Activated effector memory CD4-positive, alpha-beta T cell treated with anti-CD3 and anti-CD28 coated beads, Interleukin-2, amount 50 U/mL, for 16 hours (primary cell): ENCODE measurements around the gene NUDT4.
"Not testable (repeated sequence)": the region's sequence is repeated elsewhere in the genome, so short reads cannot be mapped to it uniquely, and the experiment has no call there.

ENCODE experiments used
- DNase-seq: peaks from one replicate; pipeline ENCODE4 v3.0.0-alpha.2; 2020

NUDT4 gene

GRCh38 chr12:93402333-93403311 is 24.9 kb downstream of the NUDT4 start:
- no peak for DNase-seq

DNA sequence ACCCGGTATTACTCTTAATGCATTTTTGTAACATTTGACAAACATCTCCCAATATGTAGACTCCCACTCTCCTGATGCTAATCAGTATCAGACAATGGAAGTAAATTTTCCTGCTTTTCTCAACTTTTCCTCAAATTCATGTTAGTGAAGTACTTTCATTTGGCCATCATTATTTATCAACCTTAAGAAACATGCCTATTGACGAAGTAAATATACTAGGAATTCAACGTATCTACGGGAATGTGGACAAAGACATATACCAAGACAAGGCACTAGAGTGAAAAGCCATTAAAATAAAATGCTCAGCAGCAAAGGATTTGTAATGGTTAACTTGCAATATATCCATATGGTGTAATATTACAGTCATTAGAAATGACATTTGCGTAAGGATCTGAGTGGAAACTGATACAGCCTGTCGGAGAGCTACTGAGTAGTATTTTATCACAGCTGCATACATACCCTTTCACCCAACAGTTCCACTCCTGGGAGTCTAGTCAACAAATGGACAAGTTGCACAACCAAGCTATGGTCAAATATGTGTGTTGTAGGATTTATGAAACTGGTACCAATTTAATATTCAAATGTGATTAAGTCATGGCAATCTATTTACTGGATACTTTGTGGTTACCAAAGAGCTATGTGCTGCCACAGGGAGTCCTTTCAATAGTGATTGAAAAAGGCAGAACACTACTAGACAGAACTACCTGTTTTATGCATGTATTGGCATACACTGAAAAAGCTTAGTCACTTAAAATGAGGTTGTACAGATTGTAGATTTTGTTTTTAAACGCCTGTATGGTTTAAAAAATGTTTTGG is 26.5 kb downstream of the NUDT4 start:
- no peak for DNase-seq

DNA sequence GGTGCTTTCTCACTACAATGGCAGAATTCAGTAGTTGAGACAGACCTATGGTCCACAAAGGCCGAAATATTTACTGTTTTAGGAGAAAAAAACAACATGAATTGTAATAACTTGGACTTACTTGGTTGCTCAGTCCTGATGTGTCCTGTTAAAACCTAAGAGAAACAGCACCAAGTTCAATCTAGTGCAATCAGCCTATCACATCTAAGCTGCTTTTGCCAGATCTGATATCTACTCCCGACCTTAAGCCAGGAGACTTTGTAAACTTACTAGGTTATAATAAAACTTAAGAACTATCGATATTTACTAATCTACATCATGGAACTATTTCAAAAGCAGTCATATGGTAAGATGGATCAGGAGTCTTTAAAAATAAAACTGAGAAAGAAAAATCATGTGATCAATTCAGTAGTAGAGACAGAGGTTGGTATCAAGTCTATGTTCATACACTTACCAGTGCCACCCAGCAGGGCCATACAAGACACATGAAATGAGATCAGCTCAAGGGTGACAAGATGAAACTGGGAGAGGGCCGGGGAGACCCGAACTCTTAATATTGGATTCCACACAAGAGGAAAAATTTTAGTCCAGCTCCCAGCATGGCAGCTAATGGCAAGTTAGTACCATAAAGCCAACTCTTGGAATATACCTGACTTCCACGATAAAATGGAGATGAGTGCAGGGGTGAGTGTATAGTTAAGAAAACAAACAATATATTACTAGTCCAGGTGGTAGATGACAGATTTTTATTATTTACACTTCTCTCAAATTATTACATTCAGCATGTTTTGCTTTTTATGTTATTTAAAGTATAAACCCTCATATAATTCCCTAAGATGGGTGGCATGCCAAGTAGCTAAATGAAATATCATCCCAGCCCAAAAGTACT is 27.5 kb downstream of the NUDT4 start:
- no peak for DNase-seq

DNA sequence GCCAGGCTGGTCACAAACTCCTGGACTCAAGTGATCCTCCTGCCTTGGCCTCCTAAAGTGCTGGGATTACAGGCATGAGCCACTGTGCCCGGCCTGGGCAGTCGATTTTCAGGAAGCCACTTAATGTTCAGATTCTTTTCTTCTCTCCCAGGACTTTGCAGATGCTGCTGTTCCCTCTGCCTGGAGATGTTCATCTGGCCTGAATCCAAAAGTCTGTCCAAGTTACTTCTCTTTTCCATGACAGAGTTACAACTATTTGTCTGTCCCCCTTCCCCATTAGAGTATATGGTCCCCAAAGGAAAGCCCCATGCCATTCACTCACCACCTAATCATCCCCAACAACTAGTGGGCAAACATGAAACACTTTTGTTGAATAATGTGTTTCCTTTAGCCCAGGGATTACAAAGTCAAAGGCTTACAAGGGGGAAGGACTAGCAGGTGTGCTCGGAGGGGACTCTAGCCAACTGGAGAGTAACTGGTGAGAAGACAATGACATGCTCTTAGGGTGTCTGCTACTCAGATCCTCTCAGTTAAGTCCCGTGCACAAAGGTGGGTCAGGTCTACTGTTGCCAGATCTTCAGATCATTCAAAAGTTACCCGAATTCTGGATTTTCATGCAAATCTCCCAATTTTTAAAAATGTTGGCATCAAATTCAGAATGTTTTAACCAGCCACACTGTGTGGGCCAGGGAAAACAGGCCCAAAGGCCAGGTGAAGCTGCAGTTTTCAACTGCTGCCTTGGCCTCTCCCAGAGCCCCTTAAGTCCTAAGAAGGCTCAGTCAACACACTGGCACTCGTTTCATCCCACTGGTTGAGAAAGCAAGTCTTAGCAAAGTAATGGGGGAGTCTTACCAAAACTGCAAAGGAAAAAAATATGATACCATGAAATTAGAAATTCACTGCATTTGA is 29.6 kb downstream of the NUDT4 start:
- no peak for DNase-seq

GRCh38 chr12:93407963-93408283 is 30.2 kb downstream of the NUDT4 start:
- DNase-seq: no peak

GRCh38 chr12:93408813-93409212 is 31.1 kb downstream of the NUDT4 start:
- no peak for DNase-seq

- not testable (repeated sequence) for DNase-seq
These were observed 31.8 kb downstream of the NUDT4 start for GRCh38 chr12:93409343-93410187.

- DNase-seq: not testable (repeated sequence)
These were observed 33.3 kb downstream of the NUDT4 start for GRCh38 chr12:93411060-93411459.

GRCh38 chr12:93412396-93412795 is 34.7 kb downstream of the NUDT4 start:
- not testable (repeated sequence) for DNase-seq

DNA sequence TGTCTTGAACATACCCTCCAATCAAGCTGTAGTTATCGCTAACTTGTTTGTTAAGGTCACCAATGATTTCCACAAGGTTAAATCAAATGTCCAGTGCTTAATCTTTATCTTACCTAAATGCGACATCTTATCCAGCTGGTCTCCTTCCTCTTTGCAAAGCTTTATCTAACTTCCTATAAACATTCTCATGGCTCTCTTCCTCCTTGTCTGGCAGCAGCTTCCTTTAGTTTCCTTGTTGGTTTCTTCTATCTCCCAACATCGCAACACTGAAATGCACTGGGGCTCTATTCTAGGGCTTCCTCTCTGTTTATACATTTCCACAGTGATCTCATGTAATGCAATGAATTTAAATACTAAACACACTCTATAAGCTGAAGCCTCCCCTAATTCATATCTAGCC is 35.3 kb downstream of the NUDT4 start:
- no peak for DNase-seq

DNA sequence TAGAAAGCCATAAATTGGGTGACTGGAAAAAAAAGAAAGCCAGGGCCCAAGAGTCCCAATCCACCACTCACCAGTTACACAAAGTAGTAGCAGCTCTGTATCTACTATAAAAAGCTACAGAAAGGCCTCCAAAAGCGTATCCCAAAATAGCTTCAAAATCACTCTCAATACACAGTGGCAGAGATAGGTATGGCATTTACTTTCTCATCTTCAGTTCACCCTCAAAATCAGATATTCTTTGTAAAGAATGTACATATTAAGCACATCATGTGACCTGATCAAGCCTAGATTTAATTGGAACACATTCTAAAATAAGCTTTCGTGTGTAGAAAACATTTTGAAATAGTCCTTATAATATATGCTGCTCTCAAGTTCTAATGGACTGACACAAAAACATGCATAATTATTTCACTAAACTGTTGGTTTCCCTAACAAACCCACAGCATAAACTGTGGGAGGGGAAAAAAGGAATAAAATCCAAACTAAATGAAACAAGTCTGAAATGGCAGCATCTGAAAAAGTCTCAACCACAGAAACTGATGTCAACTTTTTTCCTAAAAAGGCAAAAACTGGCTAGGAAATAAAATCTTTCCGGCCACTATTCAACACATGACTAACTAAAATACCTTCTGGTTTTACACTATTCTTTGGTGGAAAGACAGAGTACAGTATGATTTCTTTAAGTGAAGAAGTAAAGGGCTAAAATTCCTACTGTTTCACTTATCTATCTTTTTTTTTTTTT is 38.2 kb downstream of the NUDT4 start:
- no peak for DNase-seq

GRCh38 chr12:93417967-93418480 is 40.3 kb downstream of the NUDT4 start:
- DNase-seq: no peak

GRCh38 chr12:93419388-93420034 is 41.8 kb downstream of the NUDT4 start:
- DNase-seq: no peak

DNA sequence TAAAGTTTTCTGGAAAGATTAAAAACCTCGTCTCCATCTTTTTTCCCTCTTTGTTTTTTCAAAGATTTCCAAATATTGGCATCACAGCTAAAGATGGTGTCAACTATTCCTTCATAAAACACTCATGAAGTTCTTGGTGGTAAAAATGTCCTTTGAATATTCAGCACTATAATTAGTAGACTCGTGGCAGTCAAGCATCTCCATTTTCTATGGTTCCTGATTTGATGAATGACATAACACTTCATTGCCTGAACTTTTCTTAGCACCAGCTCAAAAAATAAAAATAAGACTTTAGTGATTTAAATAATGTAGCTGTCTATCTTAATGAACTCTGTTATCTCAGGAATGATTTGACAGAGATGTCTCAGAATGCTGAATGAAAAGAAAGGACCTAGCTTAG is 44.3 kb downstream of the NUDT4 start:
- no peak for DNase-seq

GRCh38 chr12:93425736-93426411 is 48.1 kb downstream of the NUDT4 start:
- no peak for DNase-seq

DNA sequence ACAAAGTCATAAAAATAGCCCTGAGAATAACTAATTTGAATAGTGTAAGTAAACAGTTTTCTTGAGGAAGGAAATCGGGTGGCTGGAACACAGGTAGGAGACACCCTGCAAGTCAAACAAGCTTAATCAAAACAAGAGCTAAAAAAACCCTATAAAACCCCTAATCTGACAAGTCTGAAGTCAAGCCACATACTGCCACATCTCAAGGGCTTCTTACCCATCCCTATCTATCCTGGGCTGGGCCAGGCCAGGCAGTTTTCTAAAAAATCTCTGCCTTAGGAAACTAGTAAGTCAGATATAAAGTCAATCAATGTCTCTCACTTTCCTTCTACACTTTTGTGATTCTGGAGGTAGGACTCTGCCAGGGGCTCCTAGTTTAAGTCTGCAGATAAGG is 48.7 kb downstream of the NUDT4 start:
- DNase-seq: no peak

DNA sequence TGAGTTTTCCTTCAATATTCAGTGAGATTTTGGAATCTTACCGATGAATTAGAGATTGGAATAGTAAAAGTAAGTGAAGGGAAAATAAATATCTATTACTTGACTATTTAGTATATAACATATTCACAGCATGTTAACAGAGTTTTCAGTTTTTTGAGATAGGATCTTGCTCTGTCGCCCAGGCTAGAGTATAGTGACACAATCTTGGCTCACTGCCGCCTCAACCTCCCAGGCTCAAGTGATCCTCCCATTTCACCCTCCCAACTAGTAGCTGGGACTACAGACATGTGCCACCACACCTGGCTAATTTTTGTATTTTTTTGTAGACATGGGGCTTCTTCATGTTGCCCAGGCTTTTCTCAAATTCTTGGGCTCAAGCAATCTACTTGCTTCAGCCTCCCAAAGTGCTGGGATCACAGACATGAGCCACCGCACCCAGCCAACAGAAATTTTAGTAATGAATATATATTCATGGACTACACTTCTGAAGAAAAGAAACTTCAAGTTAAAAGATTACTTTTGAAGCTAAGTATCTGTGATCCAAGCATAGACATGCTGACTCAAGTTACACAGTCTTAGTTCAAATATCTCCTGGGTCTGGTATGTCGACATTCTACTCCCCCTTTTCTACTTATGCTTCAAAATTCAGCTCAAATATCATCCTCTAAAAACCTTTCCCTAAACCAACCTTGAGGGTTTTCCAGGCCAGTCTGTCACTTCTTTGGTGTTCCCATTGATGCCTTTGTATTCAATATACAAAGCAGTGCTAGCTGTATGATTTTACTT is 50.2 kb downstream of the NUDT4 start:
- no peak for DNase-seq

DNA sequence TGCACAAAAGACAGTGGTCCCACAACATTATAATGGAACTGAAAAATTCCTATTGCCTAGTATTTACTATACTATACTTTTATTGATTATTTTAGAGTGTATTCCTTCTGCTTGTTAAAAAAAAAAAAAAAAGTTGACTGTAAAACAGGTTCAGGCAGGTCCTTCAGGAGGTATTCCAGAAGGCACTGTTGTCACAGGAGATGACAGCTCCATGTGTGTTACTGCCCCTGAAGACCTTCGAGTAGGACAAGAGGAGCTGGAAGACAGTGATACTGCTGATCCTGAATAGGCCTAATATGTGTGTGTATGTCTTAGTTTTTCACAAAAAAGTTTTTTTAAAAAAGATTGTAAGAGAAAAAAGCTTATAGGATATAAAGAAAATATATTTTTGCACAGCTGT is 51.7 kb downstream of the NUDT4 start:
- DNase-seq: no peak
